Neural progenitor cell (in vitro differentiated cells): ENCODE results near the gene GFY. TPM values are rescaled to one million over a fixed set of nuclear protein-coding genes. Genes with fewer than 3 reads are reported as not detected.

ENCODE experiments used
- DNase-seq: peaks from one replicate; pipeline ENCODE4 v3.0.0-alpha.2; 2016; ENCODE audit warnings: low spot score
- H2AFZ ChIP-seq: fragments of 200-600 bp; sonication (generic); replicated peaks from 2 replicates; pipeline ENCODE4 v1.6.1; 2016; ENCODE audit warnings: antibody characterized with exemption
- H3F3A ChIP-seq: fragments of 200-600 bp; sonication (generic); 2 replicates; pipeline ENCODE4 v1.6.1; 2016; ENCODE audit warnings: antibody characterized with exemption, low read depth
- H3K27ac ChIP-seq: fragments of 200-600 bp; sonication (generic); 2 replicates; pipeline ENCODE4 v1.5.1; 2016; ENCODE audit warnings: mild to moderate bottlenecking
- H3K27me3 ChIP-seq: fragments of 200-600 bp; sonication (generic); 2 replicates; pipeline ENCODE4 v1.6.1; 2016; ENCODE audit warnings: mild to moderate bottlenecking, moderate library complexity
- H3K36me3 ChIP-seq: fragments of 200-600 bp; sonication (generic); 2 replicates; pipeline ENCODE4 v1.5.1; 2016
- H3K4me1 ChIP-seq: fragments of 200-600 bp; sonication (generic); 2 replicates; pipeline ENCODE4 v1.6.1; 2016; ENCODE audit warnings: mixed run types
- H3K4me2 ChIP-seq: fragments of 200-600 bp; sonication (generic); 2 replicates; pipeline ENCODE4 v1.6.1; 2016
- H3K4me3 ChIP-seq: fragments of 200-600 bp; sonication (generic); 2 replicates; pipeline ENCODE4 v1.5.1; 2016
- H3K79me2 ChIP-seq: fragments of 200-600 bp; sonication (generic); 2 replicates; pipeline ENCODE4 v1.6.1; 2016; ENCODE audit warnings: low read depth
- H3K9ac ChIP-seq: fragments of 200-600 bp; sonication (generic); 2 replicates; pipeline ENCODE4 v1.6.1; 2016
- H3K9me3 ChIP-seq: fragments of 200-600 bp; sonication (generic); 2 replicates; pipeline ENCODE4 v1.5.1; 2016; ENCODE audit warnings: low read depth
- H4K20me1 ChIP-seq: fragments of 200-600 bp; sonication (generic); 2 replicates; pipeline ENCODE4 v1.6.1; 2016; ENCODE audit warnings: low read depth
- H3K27ac Mint-ChIP-seq: 3 replicates; pipeline ENCODE4 v1.8.0; 2021; ENCODE audit warnings: mixed read lengths
- H3K27me3 Mint-ChIP-seq: 2 replicates; pipeline ENCODE4 v1.8.0; 2022; ENCODE audit warnings: low read depth, mild to moderate bottlenecking, inconsistent platforms, moderate library complexity, mixed read lengths; ENCODE audit not compliant: insufficient read depth
- H3K36me3 Mint-ChIP-seq: 3 replicates; pipeline ENCODE4 v1.8.0; 2021; ENCODE audit warnings: mixed read lengths
- H3K4me1 Mint-ChIP-seq: 3 replicates; pipeline ENCODE4 v1.8.0; 2021; ENCODE audit warnings: mixed read lengths
- H3K4me3 Mint-ChIP-seq: 3 replicates; pipeline ENCODE4 v1.8.0; 2021; ENCODE audit warnings: mild to moderate bottlenecking, moderate library complexity, mixed read lengths
- H3K9me3 Mint-ChIP-seq: 3 replicates; pipeline ENCODE4 v1.8.0; 2020; ENCODE audit warnings: mixed read lengths
- CTCF ChIP-seq: fragments of 200-600 bp; sonication (generic); IDR thresholded peaks from 2 replicates; pipeline ENCODE4 v1.5.1; 2017; ENCODE audit warnings: antibody characterized with exemption, mild to moderate bottlenecking
- EZH2 ChIP-seq: fragments of 200-600 bp; sonication (generic); IDR thresholded peaks from 2 replicates; pipeline ENCODE4 v1.6.1; 2017; ENCODE audit warnings: antibody characterized with exemption, mild to moderate bottlenecking, moderate library complexity
- EZH2phosphoT487 ChIP-seq: fragments of 200-600 bp; sonication (generic); IDR thresholded peaks from 2 replicates; pipeline ENCODE4 v1.6.1; 2017; ENCODE audit warnings: antibody characterized with exemption
- total RNA-seq: library from RNA; depleted of rRNA; stranded (reverse); fragments of >200 nt; gene quantifications from 2 replicates; pipeline ENCODE4 v1.2.3, GENCODE V29; 2015; ENCODE audit warnings: low replicate concordance

GFY gene
- total RNA-seq, 1 donor from 2014 or later = not detected

GRCh38 chr19:49400029-49400428 lies 25.2 kb upstream of the GFY start:
- Histone ChIP-seq H3K27ac (no peak overlapping the region), H3K9me3 (no peaks in the 10 kb centered on the region), H3K4me1 (peaks cover 44% of the 10 kb centered on the region), H2AFZ (no peak overlapping the region), H4K20me1 (no peaks in the 10 kb centered on the region), H3K79me2 (no peaks in the 10 kb centered on the region), H3K4me2 (no peak overlapping the region), H3F3A (peaks cover 42% of the 10 kb centered on the region), H3K27me3 (no peaks in the 10 kb centered on the region), H3K9ac (no peak overlapping the region), H3K36me3 (no peaks in the 10 kb centered on the region), H3K4me3 (no peak overlapping the region)
- peaks cover 18% of the 10 kb centered on the region for H3K27me3 Mint-ChIP-seq
- no peak overlapping the region for H3K27ac Mint-ChIP-seq
- H3K4me3 Mint-ChIP-seq = no peak overlapping the region
- TF ChIP-seq CTCF (no peak), EZH2phosphoT487 (no peak), EZH2 (no peak)
- DNase-seq = no peak
- peaks cover 53% of the 10 kb centered on the region for H3K4me1 Mint-ChIP-seq
- no peaks in the 10 kb centered on the region for H3K9me3 Mint-ChIP-seq
- H3K36me3 Mint-ChIP-seq = no peaks in the 10 kb centered on the region

- no peak overlapping the region for H3K9ac ChIP-seq
- no peak for TF ChIP-seq CTCF
- TF ChIP-seq EZH2phosphoT487 = no peak
- TF ChIP-seq EZH2 = no peak
- H3K79me2 ChIP-seq = no peaks in the 10 kb centered on the region
- peaks cover 36% of the 10 kb centered on the region for H3F3A ChIP-seq
- peak overlapping the region; percentile 68 for H3K4me2 ChIP-seq
- no peaks in the 10 kb centered on the region for H3K36me3 ChIP-seq
- peak overlapping the region; percentile 92 for H3K27ac ChIP-seq
- H3K9me3 Mint-ChIP-seq = no peaks in the 10 kb centered on the region
- H3K4me1 Mint-ChIP-seq = peaks cover 42% of the 10 kb centered on the region
- H3K9me3 ChIP-seq = no peaks in the 10 kb centered on the region
- peak; percentile 90 for DNase-seq
- peaks cover 28% of the 10 kb centered on the region for H3K4me1 ChIP-seq
- no peaks in the 10 kb centered on the region for H3K36me3 Mint-ChIP-seq
- H3K4me3 Mint-ChIP-seq = peak overlapping the region; percentile 74
- H3K27ac Mint-ChIP-seq = peak overlapping the region; percentile 97
- H2AFZ ChIP-seq = no peak overlapping the region
- H4K20me1 ChIP-seq = no peaks in the 10 kb centered on the region
- no peaks in the 10 kb centered on the region for H3K27me3 ChIP-seq
- H3K4me3 ChIP-seq = no peak overlapping the region
- H3K27me3 Mint-ChIP-seq = peaks cover 15% of the 10 kb centered on the region
These were observed 21.6 kb upstream of the GFY start for GRCh38 chr19:49403404-49404187.

- H3K27ac ChIP-seq = no peak overlapping the region
- no peaks in the 10 kb centered on the region for H3K36me3 Mint-ChIP-seq
- H3K27ac Mint-ChIP-seq = no peak overlapping the region
- peaks cover 14% of the 10 kb centered on the region for H3K27me3 Mint-ChIP-seq
- H3K4me2 ChIP-seq = no peak overlapping the region
- no peak overlapping the region for H3K4me3 ChIP-seq
- H3K36me3 ChIP-seq = no peaks in the 10 kb centered on the region
- no peak for DNase-seq
- no peaks in the 10 kb centered on the region for H3K79me2 ChIP-seq
- H3F3A ChIP-seq = peaks cover 31% of the 10 kb centered on the region
- no peak overlapping the region for H3K9ac ChIP-seq
- TF ChIP-seq CTCF (no peak), EZH2phosphoT487 (no peak), EZH2 (no peak)
- H3K4me1 ChIP-seq = peaks cover 32% of the 10 kb centered on the region
- H3K9me3 Mint-ChIP-seq = no peaks in the 10 kb centered on the region
- no peaks in the 10 kb centered on the region for H3K9me3 ChIP-seq
- H3K4me3 Mint-ChIP-seq = no peak overlapping the region
- peaks cover 36% of the 10 kb centered on the region for H3K4me1 Mint-ChIP-seq
- H2AFZ ChIP-seq = no peak overlapping the region
- H3K27me3 ChIP-seq = no peaks in the 10 kb centered on the region
- no peaks in the 10 kb centered on the region for H4K20me1 ChIP-seq
These were observed 18.1 kb upstream of the GFY start for GRCh38 chr19:49407079-49407478.
